ENCODE data around the gene CHN2. TPM values are rescaled to one million over a fixed set of nuclear protein-coding genes. Genes with fewer than 3 reads are reported as not detected.

Gene CHN2
- total RNA-seq, 1 experiment from 2014 or later: 5.1 TPM

DNA sequence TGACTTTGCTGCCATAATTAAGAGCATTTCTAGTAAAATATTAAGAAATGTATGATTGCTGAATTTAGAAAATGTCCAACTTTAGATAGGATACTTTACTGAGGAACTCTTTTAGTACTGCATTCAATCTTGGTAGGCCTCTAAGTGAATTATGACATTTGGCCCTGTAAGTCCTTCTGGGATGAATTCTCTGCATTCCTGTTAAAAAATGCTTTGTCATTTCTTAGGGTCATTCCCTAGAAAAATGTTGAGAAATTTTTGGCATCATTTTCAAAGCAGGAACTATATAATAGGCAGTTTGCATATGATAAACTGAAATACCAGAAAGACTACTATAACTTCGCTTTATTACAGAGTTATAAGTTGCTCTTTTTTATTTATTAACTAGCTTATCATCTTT lies 299.8 kb downstream of the CHN2 start:
- Mint-ChIP-seq H3K4me1 (ENCODE audit: insufficient read depth, unreplicated experiment) (peaks cover 5% of the 10 kb centered on the region), H3K27ac (ENCODE audit: low read depth, unreplicated experiment) (no peak overlapping the region), H3K36me3 (ENCODE audit: insufficient read depth, unreplicated experiment) (peaks cover 4% of the 10 kb centered on the region), H3K27me3 (ENCODE audit: insufficient read depth, unreplicated experiment) (no peaks in the 10 kb centered on the region), H3K4me3 (ENCODE audit: unreplicated experiment) (no peak overlapping the region), H3K9me3 (ENCODE audit: unreplicated experiment) (no peaks in the 10 kb centered on the region)
- intact Hi-C loops (cut with micrococcal nuclease): no loop called here
- BruUV-seq (replicated peaks): no TSS peak
- peak; percentile 32 for DNase-seq (ENCODE audit: unreplicated experiment)
- ChIA-PET CTCF (no interaction called here), POLR2A (interaction anchor here (1.5 kb wide), 1 partner anchor 10 kb away, joined by 4 read pairs; no protein-coding TSS in a partner anchor)
- TF ChIP-seq CTCF (IDR thresholded peaks at IDR 0.05; ENCODE audit: unreplicated experiment): no peak

- Mint-ChIP-seq H3K27me3 (ENCODE audit: insufficient read depth, unreplicated experiment) (no peaks in the 10 kb centered on the region), H3K4me3 (ENCODE audit: unreplicated experiment) (no peak overlapping the region), H3K9me3 (ENCODE audit: unreplicated experiment) (no peaks in the 10 kb centered on the region), H3K36me3 (ENCODE audit: insufficient read depth, unreplicated experiment) (peaks cover 4% of the 10 kb centered on the region), H3K27ac (ENCODE audit: low read depth, unreplicated experiment) (no peak overlapping the region), H3K4me1 (ENCODE audit: insufficient read depth, unreplicated experiment) (peaks cover 5% of the 10 kb centered on the region)
- intact Hi-C loops (cut with micrococcal nuclease): no loop called here
- ChIA-PET POLR2A (interaction anchor here (1.5 kb wide), 1 partner anchor 12 kb away, joined by 4 read pairs; no protein-coding TSS in a partner anchor), CTCF (interaction anchor here (0.5 to 1.2 kb wide), 6 partner anchors 9 to 595 kb away, joined by 3 to 4 read pairs (median 3); no protein-coding TSS in a partner anchor)
- TF ChIP-seq CTCF (IDR thresholded peaks at IDR 0.05; ENCODE audit: unreplicated experiment): no peak
- no TSS peak for BruUV-seq (replicated peaks)
- no peak for DNase-seq (ENCODE audit: unreplicated experiment)
Observed at GRCh38 chr7:29495653-29496052, 301.1 kb downstream of the CHN2 start.

GRCh38 chr7:29496355-29497020 lies 301.9 kb downstream of the CHN2 start:
- H3K4me3 Mint-ChIP-seq (ENCODE audit: unreplicated experiment): no peak overlapping the region
- TF ChIP-seq CTCF (IDR thresholded peaks at IDR 0.05; ENCODE audit: unreplicated experiment): no peak
- CTCF ChIA-PET: interaction anchor here (0.6 to 1.1 kb wide), 2 partner anchors 28 to 1265 kb away, joined by 4 to 6 read pairs; no protein-coding TSS in a partner anchor
- H3K27me3 Mint-ChIP-seq (ENCODE audit: insufficient read depth, unreplicated experiment): no peaks in the 10 kb centered on the region
- no peak overlapping the region for H3K27ac Mint-ChIP-seq (ENCODE audit: low read depth, unreplicated experiment)
- intact Hi-C loops (cut with micrococcal nuclease): no loop called here
- H3K9me3 Mint-ChIP-seq (ENCODE audit: unreplicated experiment): no peaks in the 10 kb centered on the region
- no peak for DNase-seq (ENCODE audit: unreplicated experiment)
- H3K4me1 Mint-ChIP-seq (ENCODE audit: insufficient read depth, unreplicated experiment): peaks cover 14% of the 10 kb centered on the region
- no TSS peak for BruUV-seq (replicated peaks)
- peaks cover 4% of the 10 kb centered on the region for H3K36me3 Mint-ChIP-seq (ENCODE audit: insufficient read depth, unreplicated experiment)
- POLR2A ChIA-PET: interaction anchor here (0.5 kb wide), 1 partner anchor 64 kb away, joined by 3 read pairs; no protein-coding TSS in a partner anchor

- H3K4me1 Mint-ChIP-seq (ENCODE audit: insufficient read depth, unreplicated experiment): peaks cover 15% of the 10 kb centered on the region
- TF ChIP-seq CTCF (IDR thresholded peaks at IDR 0.05; ENCODE audit: unreplicated experiment): no peak
- ChIA-PET CTCF (interaction anchor here (0.5 kb wide), 1 partner anchor 312 kb away, joined by 5 read pairs; no protein-coding TSS in a partner anchor), POLR2A (interaction anchor here (1.2 kb wide), 1 partner anchor 63 kb away, joined by 4 read pairs; the partner anchor contains the start of gene PRR15)
- H3K27ac Mint-ChIP-seq (ENCODE audit: low read depth, unreplicated experiment): no peak overlapping the region
- intact Hi-C loops (cut with micrococcal nuclease): no loop called here
- peaks cover 4% of the 10 kb centered on the region for H3K36me3 Mint-ChIP-seq (ENCODE audit: insufficient read depth, unreplicated experiment)
- no peaks in the 10 kb centered on the region for H3K9me3 Mint-ChIP-seq (ENCODE audit: unreplicated experiment)
- no TSS peak for BruUV-seq (replicated peaks)
- no peaks in the 10 kb centered on the region for H3K27me3 Mint-ChIP-seq (ENCODE audit: insufficient read depth, unreplicated experiment)
- H3K4me3 Mint-ChIP-seq (ENCODE audit: unreplicated experiment): no peak overlapping the region
- no peak for DNase-seq (ENCODE audit: unreplicated experiment)
Observed at GRCh38 chr7:29499932-29500331, 305.4 kb downstream of the CHN2 start.
